SK-N-SH (cell line): ENCODE data around the gene CASKIN2.

Source experiments
- CHD2 ChIP-seq: fragments of 150-350 bp; IDR thresholded peaks from 2 replicates; pipeline ENCODE4 v1.6.1; 2018; ENCODE audit warnings: low read length; ENCODE audit not compliant: partially characterized antibody
- CTCF ChIP-seq: fragments of 200-600 bp; sonication (generic); IDR thresholded peaks from 2 replicates; pipeline ENCODE4 v1.6.1; 2017; ENCODE audit warnings: antibody characterized with exemption, mild to moderate bottlenecking, moderate library complexity
- EZH2phosphoT487 ChIP-seq: fragments of 200-600 bp; sonication (generic); IDR thresholded peaks from 2 replicates; pipeline ENCODE4 v1.6.1; 2017; ENCODE audit warnings: low read depth, mixed run types, mild to moderate bottlenecking, antibody characterized with exemption, moderate library complexity, borderline replicate concordance
- FOXM1 ChIP-seq: IDR thresholded peaks from 2 replicates; pipeline ENCODE4 v1.4.0; 2012; ENCODE audit warnings: low read depth, mild to moderate bottlenecking
- MAX ChIP-seq: IDR thresholded peaks from 2 replicates; pipeline ENCODE4 v1.4.0; 2012; ENCODE audit warnings: low read depth
- RAD21 ChIP-seq: IDR thresholded peaks from 2 replicates; pipeline ENCODE4 v1.6.1; 2012; ENCODE audit warnings: mild to moderate bottlenecking, low read length
- REST ChIP-seq: IDR thresholded peaks from 2 replicates; pipeline ENCODE4 v1.6.1; 2012; ENCODE audit warnings: mild to moderate bottlenecking, low read depth, low read length, moderate library complexity
- TEAD4 ChIP-seq: IDR thresholded peaks from 2 replicates; pipeline ENCODE4 v1.4.0; 2012; ENCODE audit warnings: mild to moderate bottlenecking, borderline replicate concordance; ENCODE audit not compliant: insufficient read depth
- USF2 ChIP-seq: fragments of 150-350 bp; IDR thresholded peaks from 2 replicates; pipeline ENCODE4 v1.6.1; 2017; ENCODE audit warnings: antibody characterized with exemption, low read length, low read depth, borderline replicate concordance

- TF ChIP-seq USF2 (no peak), EZH2phosphoT487 (no peak), FOXM1 (no peak), TEAD4 (no peak), RAD21 (no peak), REST (no peak), CHD2 (no peak), CTCF (no peak), MAX (no peak)
Measured at GRCh38 chr17:75498039-75498725, 17.2 kb downstream of the CASKIN2 start.
